ENCODE results near the gene ANLN. TPM values are rescaled to one million over a fixed set of nuclear protein-coding genes. Genes with fewer than 3 reads are reported as not detected.

The ANLN gene
- total and polyA plus RNA-seq, 2 experiments from 2014 or later: 26.9 to 66.7 TPM

GRCh38 chr7:36366718-36367560 lies 22.7 kb upstream of the ANLN start (continued):
- TF ChIP-seq, protein P1, sequence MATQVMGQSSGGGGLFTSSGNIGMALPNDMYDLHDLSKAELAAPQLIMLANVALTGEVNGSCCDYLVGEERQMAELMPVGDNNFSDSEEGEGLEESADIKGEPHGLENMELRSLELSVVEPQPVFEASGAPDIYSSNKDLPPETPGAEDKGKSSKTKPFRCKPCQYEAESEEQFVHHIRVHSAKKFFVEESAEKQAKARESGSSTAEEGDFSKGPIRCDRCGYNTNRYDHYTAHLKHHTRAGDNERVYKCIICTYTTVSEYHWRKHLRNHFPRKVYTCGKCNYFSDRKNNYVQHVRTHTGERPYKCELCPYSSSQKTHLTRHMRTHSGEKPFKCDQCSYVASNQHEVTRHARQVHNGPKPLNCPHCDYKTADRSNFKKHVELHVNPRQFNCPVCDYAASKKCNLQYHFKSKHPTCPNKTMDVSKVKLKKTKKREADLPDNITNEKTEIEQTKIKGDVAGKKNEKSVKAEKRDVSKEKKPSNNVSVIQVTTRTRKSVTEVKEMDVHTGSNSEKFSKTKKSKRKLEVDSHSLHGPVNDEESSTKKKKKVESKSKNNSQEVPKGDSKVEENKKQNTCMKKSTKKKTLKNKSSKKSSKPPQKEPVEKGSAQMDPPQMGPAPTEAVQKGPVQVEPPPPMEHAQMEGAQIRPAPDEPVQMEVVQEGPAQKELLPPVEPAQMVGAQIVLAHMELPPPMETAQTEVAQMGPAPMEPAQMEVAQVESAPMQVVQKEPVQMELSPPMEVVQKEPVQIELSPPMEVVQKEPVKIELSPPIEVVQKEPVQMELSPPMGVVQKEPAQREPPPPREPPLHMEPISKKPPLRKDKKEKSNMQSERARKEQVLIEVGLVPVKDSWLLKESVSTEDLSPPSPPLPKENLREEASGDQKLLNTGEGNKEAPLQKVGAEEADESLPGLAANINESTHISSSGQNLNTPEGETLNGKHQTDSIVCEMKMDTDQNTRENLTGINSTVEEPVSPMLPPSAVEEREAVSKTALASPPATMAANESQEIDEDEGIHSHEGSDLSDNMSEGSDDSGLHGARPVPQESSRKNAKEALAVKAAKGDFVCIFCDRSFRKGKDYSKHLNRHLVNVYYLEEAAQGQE (IDR thresholded peaks at IDR 0.05; ENCODE audit: unreplicated experiment): no peak
- peak; percentile 76 for TF ChIP-seq ETS1 (IDR thresholded peaks at IDR 0.05)

- peaks cover 51% of the 10 kb centered on the region for H3K27me3 Mint-ChIP-seq (ENCODE audit: insufficient read depth, low read depth, poor library complexity)
- Histone ChIP-seq H3K36me3 (ENCODE audit: insufficient read depth) (no peaks in the 10 kb centered on the region), H3K27me3 (ENCODE audit: insufficient read depth) (peaks cover 63% of the 10 kb centered on the region), H3K4me1 (ENCODE audit: insufficient read depth) (no peaks in the 10 kb centered on the region), H3K79me2 (replicated peaks; ENCODE audit: insufficient read depth) (no peaks in the 10 kb centered on the region), H4K20me1 (replicated peaks; ENCODE audit: insufficient read depth) (no peaks in the 10 kb centered on the region; the same call in 1 of the 2 replicates), H3K4me3 (peak overlapping the region; percentile 85), H3K4me2 (peak overlapping the region; percentile 82), H3K9me2 (ENCODE audit: insufficient read depth) (no peaks in the 10 kb centered on the region), H2AFZ (peak overlapping the region; percentile 95), H3F3A (replicated peaks; ENCODE audit: low read depth) (no peaks in the 10 kb centered on the region), H3K27ac (ENCODE audit: low read depth) (no peak overlapping the region)
- ATAC-seq (peak; percentile 27), DNase-seq (ENCODE audit: low spot score) (no peak)
- H3K4me3 Mint-ChIP-seq: peak overlapping the region; percentile 89
- no peak overlapping the region for H3K27ac Mint-ChIP-seq
- H3K4me1 Mint-ChIP-seq: no peaks in the 10 kb centered on the region
- H3K9me3 Mint-ChIP-seq: no peaks in the 10 kb centered on the region
- H3K36me3 Mint-ChIP-seq (ENCODE audit: low read depth): no peaks in the 10 kb centered on the region
- no peak for TF ChIP-seq ZNF114 (CRISPR knock-in tag; IDR thresholded peaks at IDR 0.05)
- no peak for TF ChIP-seq CREB1 (CRISPR knock-in tag; IDR thresholded peaks at IDR 0.05; ENCODE audit: low read depth)
- TF ChIP-seq STAT1 (IDR thresholded peaks at IDR 0.05; ENCODE audit: unreplicated experiment): no peak
- TF ChIP-seq, protein P2, sequence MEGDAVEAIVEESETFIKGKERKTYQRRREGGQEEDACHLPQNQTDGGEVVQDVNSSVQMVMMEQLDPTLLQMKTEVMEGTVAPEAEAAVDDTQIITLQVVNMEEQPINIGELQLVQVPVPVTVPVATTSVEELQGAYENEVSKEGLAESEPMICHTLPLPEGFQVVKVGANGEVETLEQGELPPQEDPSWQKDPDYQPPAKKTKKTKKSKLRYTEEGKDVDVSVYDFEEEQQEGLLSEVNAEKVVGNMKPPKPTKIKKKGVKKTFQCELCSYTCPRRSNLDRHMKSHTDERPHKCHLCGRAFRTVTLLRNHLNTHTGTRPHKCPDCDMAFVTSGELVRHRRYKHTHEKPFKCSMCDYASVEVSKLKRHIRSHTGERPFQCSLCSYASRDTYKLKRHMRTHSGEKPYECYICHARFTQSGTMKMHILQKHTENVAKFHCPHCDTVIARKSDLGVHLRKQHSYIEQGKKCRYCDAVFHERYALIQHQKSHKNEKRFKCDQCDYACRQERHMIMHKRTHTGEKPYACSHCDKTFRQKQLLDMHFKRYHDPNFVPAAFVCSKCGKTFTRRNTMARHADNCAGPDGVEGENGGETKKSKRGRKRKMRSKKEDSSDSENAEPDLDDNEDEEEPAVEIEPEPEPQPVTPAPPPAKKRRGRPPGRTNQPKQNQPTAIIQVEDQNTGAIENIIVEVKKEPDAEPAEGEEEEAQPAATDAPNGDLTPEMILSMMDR (conservative IDR thresholded peaks at IDR 0.05; ENCODE audit: low read depth in 2 of 2): no peak
- no peak for TF ChIP-seq EZH2phosphoT487 (IDR thresholded peaks at IDR 0.05; ENCODE audit: unreplicated experiment)
- no peak for TF ChIP-seq JUNB (IDR thresholded peaks at IDR 0.05; ENCODE audit: unreplicated experiment)
- no peak for TF ChIP-seq POLR2AphosphoS5 (IDR thresholded peaks at IDR 0.05; ENCODE audit: low read depth)
- TF ChIP-seq ZNF331 (CRISPR knock-in tag; IDR thresholded peaks at IDR 0.05; ENCODE audit: low read depth): no peak
- TF ChIP-seq, protein P3, sequence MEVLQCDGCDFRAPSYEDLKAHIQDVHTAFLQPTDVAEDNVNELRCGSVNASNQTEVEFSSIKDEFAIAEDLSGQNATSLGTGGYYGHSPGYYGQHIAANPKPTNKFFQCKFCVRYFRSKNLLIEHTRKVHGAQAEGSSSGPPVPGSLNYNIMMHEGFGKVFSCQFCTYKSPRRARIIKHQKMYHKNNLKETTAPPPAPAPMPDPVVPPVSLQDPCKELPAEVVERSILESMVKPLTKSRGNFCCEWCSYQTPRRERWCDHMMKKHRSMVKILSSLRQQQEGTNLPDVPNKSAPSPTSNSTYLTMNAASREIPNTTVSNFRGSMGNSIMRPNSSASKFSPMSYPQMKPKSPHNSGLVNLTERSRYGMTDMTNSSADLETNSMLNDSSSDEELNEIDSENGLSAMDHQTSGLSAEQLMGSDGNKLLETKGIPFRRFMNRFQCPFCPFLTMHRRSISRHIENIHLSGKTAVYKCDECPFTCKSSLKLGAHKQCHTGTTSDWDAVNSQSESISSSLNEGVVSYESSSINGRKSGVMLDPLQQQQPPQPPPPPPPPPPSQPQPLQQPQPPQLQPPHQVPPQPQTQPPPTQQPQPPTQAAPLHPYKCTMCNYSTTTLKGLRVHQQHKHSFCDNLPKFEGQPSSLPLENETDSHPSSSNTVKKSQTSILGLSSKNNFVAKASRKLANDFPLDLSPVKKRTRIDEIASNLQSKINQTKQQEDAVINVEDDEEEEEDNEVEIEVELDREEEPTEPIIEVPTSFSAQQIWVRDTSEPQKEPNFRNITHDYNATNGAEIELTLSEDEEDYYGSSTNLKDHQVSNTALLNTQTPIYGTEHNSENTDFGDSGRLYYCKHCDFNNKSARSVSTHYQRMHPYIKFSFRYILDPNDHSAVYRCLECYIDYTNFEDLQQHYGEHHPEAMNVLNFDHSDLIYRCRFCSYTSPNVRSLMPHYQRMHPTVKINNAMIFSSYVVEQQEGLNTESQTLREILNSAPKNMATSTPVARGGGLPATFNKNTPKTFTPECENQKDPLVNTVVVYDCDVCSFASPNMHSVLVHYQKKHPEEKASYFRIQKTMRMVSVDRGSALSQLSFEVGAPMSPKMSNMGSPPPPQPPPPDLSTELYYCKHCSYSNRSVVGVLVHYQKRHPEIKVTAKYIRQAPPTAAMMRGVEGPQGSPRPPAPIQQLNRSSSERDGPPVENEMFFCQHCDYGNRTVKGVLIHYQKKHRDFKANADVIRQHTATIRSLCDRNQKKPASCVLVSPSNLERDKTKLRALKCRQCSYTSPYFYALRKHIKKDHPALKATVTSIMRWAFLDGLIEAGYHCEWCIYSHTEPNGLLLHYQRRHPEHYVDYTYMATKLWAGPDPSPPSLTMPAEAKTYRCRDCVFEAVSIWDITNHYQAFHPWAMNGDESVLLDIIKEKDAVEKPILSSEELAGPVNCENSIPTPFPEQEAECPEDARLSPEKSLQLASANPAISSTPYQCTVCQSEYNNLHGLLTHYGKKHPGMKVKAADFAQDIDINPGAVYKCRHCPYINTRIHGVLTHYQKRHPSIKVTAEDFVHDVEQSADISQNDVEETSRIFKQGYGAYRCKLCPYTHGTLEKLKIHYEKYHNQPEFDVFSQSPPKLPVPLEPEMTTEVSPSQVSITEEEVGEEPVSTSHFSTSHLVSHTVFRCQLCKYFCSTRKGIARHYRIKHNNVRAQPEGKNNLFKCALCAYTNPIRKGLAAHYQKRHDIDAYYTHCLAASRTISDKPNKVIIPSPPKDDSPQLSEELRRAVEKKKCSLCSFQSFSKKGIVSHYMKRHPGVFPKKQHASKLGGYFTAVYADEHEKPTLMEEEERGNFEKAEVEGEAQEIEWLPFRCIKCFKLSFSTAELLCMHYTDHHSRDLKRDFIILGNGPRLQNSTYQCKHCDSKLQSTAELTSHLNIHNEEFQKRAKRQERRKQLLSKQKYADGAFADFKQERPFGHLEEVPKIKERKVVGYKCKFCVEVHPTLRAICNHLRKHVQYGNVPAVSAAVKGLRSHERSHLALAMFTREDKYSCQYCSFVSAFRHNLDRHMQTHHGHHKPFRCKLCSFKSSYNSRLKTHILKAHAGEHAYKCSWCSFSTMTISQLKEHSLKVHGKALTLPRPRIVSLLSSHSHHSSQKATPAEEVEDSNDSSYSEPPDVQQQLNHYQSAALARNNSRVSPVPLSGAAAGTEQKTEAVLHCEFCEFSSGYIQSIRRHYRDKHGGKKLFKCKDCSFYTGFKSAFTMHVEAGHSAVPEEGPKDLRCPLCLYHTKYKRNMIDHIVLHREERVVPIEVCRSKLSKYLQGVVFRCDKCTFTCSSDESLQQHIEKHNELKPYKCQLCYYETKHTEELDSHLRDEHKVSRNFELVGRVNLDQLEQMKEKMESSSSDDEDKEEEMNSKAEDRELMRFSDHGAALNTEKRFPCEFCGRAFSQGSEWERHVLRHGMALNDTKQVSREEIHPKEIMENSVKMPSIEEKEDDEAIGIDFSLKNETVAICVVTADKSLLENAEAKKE (CRISPR knock-in tag; IDR thresholded peaks at IDR 0.05): no peak
These were observed 22.0 kb upstream of the ANLN start for GRCh38 chr7:36367561-36368077.
